ENCODE data around the gene MAGI2. TPM values are rescaled to one million over a fixed set of nuclear protein-coding genes. Genes with fewer than 3 reads are reported as not detected.

MAGI2 gene
- polyA plus RNA-seq, 3 donors = 0.03 to 0.11 TPM; not detected in 1

- Mint-ChIP-seq H3K4me1 (peaks cover 10% of the 10 kb centered on the region), H3K4me3 (no peak overlapping the region), H3K9me3 (peaks cover 0 to 14% (median 4%) of the 10 kb centered on the region in 7 donors), H3K36me3 (no peaks in the 10 kb centered on the region), H3K27ac (no peak overlapping the region), H3K27me3 (ENCODE audit: low read depth in 3 of 3) (peaks cover 0 to 3% (median 1%) of the 10 kb centered on the region in 3 donors)
- DNase-seq = no peak
- H3K4me2 ChIP-seq (replicated peaks; ENCODE audit: extremely low read depth, low read length, poor library complexity, severe bottlenecking) = no peak overlapping the region
- TF ChIP-seq CTCF (IDR thresholded peaks at IDR 0.05) = no peak
- no peaks in the 10 kb centered on the region for H3K36me3 ChIP-seq (replicated peaks in 1 of 2; ENCODE audit: control insufficient read depth in 1 of 2, insufficient read depth in 2 of 2, low read length in 2 of 2)
- WGBS (ENCODE audit: insufficient coverage) = 100% methylated on average over 1 of the region's 3 CpGs
- H3K79me2 ChIP-seq (ENCODE audit: insufficient read depth, low read length) = no peaks in the 10 kb centered on the region
- no peaks in the 10 kb centered on the region for H3K9me3 ChIP-seq (replicated peaks in 1 of 2; ENCODE audit: control insufficient read depth in 1 of 2, insufficient read depth in 1 of 2, low read length in 2 of 2)
- H3K4me1 ChIP-seq (ENCODE audit: control insufficient read depth in 1 of 2, insufficient read depth in 2 of 2, low read length in 2 of 2) = no peaks in the 10 kb centered on the region
- no peak overlapping the region for H2AFZ ChIP-seq (ENCODE audit: insufficient read depth, low read depth, low read length, poor library complexity, severe bottlenecking)
- no peak overlapping the region for H3K4me3 ChIP-seq (replicated peaks in 1 of 3; ENCODE audit: low read depth in 2 of 3, low read length in 3 of 3)
- H3K9ac ChIP-seq (ENCODE audit: insufficient read depth, low read length, poor library complexity, severe bottlenecking) = no peak overlapping the region
- no peaks in the 10 kb centered on the region for H3K27me3 ChIP-seq (ENCODE audit: control insufficient read depth in 2 of 2, insufficient read depth in 2 of 2, low read length in 2 of 2)
- no peaks in the 10 kb centered on the region for H4K20me1 ChIP-seq (ENCODE audit: insufficient read depth, low read length)
- no peak overlapping the region for H3K27ac ChIP-seq (ENCODE audit: low read depth in 1 of 2, low read length in 2 of 2)
- intact Hi-C loops (cut with micrococcal nuclease) = no loop called here
These were observed 1467.5 kb downstream of the MAGI2 start for GRCh38 chr7:77985974-77986339.

- Histone ChIP-seq H3K9ac (ENCODE audit: insufficient read depth, low read length, poor library complexity, severe bottlenecking) (no peak overlapping the region), H3K4me1 (ENCODE audit: control insufficient read depth in 1 of 2, insufficient read depth in 2 of 2, low read length in 2 of 2) (no peaks in the 10 kb centered on the region), H3K27ac (ENCODE audit: low read depth in 1 of 2, low read length in 2 of 2) (no peak overlapping the region), H3K36me3 (replicated peaks in 1 of 2; ENCODE audit: control insufficient read depth in 1 of 2, insufficient read depth in 2 of 2, low read length in 2 of 2) (no peaks in the 10 kb centered on the region), H2AFZ (ENCODE audit: insufficient read depth, low read depth, low read length, poor library complexity, severe bottlenecking) (no peak overlapping the region), H3K27me3 (ENCODE audit: control insufficient read depth in 2 of 2, insufficient read depth in 2 of 2, low read length in 2 of 2) (no peaks in the 10 kb centered on the region), H3K4me2 (replicated peaks; ENCODE audit: extremely low read depth, low read length, poor library complexity, severe bottlenecking) (no peak overlapping the region), H3K9me3 (replicated peaks in 1 of 2; ENCODE audit: control insufficient read depth in 1 of 2, insufficient read depth in 1 of 2, low read length in 2 of 2) (no peaks in the 10 kb centered on the region), H3K79me2 (ENCODE audit: insufficient read depth, low read length) (no peaks in the 10 kb centered on the region), H4K20me1 (ENCODE audit: insufficient read depth, low read length) (no peaks in the 10 kb centered on the region), H3K4me3 (replicated peaks in 1 of 3; ENCODE audit: low read depth in 2 of 3, low read length in 3 of 3) (no peak overlapping the region)
- no peak for TF ChIP-seq CTCF (IDR thresholded peaks at IDR 0.05)
- Mint-ChIP-seq H3K36me3 (no peaks in the 10 kb centered on the region), H3K27me3 (ENCODE audit: low read depth in 3 of 3) (peaks cover 0 to 3% (median 1%) of the 10 kb centered on the region in 3 donors), H3K9me3 (peaks cover 0 to 14% (median 4%) of the 10 kb centered on the region in 7 donors), H3K4me1 (peaks cover 8% of the 10 kb centered on the region), H3K27ac (no peak overlapping the region), H3K4me3 (no peak overlapping the region)
- no peak for DNase-seq
- intact Hi-C loops (cut with micrococcal nuclease) = no loop called here
- 71% methylated on average over 10 of the region's 12 CpGs for WGBS (ENCODE audit: insufficient coverage)
These were observed 1468.1 kb downstream of the MAGI2 start for GRCh38 chr7:77985232-77985973.

Measured in CD14-positive monocyte (primary cell).